ENCODE results near the gene CKS2.

The CKS2 gene

GRCh38 chr9:89350988-89351557, 40.1 kb downstream of the CKS2 start:
- no peak for DNase-seq

GRCh38 chr9:89351584-89352300, 40.7 kb downstream of the CKS2 start:
- DNase-seq = no peak

GRCh38 chr9:89352451-89352850, 41.5 kb downstream of the CKS2 start:
- no peak for DNase-seq

- DNase-seq = no peak
These were observed 42.1 kb downstream of the CKS2 start for GRCh38 chr9:89352874-89353649.

GRCh38 chr9:89353989-89354388, 43.0 kb downstream of the CKS2 start:
- no peak for DNase-seq

GRCh38 chr9:89354471-89354870, 43.5 kb downstream of the CKS2 start:
- no peak for DNase-seq

GRCh38 chr9:89356782-89357181, 45.8 kb downstream of the CKS2 start:
- DNase-seq = no peak

GRCh38 chr9:89357331-89358197, 46.6 kb downstream of the CKS2 start:
- no peak for DNase-seq

- DNase-seq = no peak
These were observed 47.5 kb downstream of the CKS2 start for GRCh38 chr9:89358376-89358916.

GRCh38 chr9:89358985-89359384, 48.0 kb downstream of the CKS2 start:
- no peak for DNase-seq

GRCh38 chr9:89359751-89360261, 48.8 kb downstream of the CKS2 start:
- no peak for DNase-seq

GRCh38 chr9:89360465-89360864, 49.5 kb downstream of the CKS2 start:
- no peak for DNase-seq

GRCh38 chr9:89361031-89361430, 50.0 kb downstream of the CKS2 start:
- no peak for DNase-seq

- no peak for DNase-seq
These were observed 51.0 kb downstream of the CKS2 start for GRCh38 chr9:89361816-89362646.

- no peak for DNase-seq
These were observed 51.8 kb downstream of the CKS2 start for GRCh38 chr9:89362647-89363310.

GRCh38 chr9:89363311-89363670, 52.3 kb downstream of the CKS2 start:
- DNase-seq = no peak

GRCh38 chr9:89363921-89364665, 53.1 kb downstream of the CKS2 start:
- DNase-seq = no peak

- DNase-seq = no peak
These were observed 53.9 kb downstream of the CKS2 start for GRCh38 chr9:89364666-89365531.

- no peak for DNase-seq
These were observed 54.5 kb downstream of the CKS2 start for GRCh38 chr9:89365532-89365912.
